Mucosa of descending colon (tissue), 3 donors: ENCODE results near the gene RPSA. TPM values are rescaled to one million over a fixed set of nuclear protein-coding genes. Genes with fewer than 3 reads are reported as not detected.

Experiments
- ATAC-seq: fragments of 200-7000 bp; cut with Tn5 transposase; one replicate; pipeline ENCODE4 v1.9.1; 2020; ENCODE audit warnings: mild to moderate bottlenecking, moderate library complexity
- DNase-seq, 3 donors: peaks; one replicate each; pipeline ENCODE4 v3.0.0-alpha.2; 2020
- H3K36me3 ChIP-seq: fragments of 200-600 bp; one replicate; pipeline ENCODE4 v1.8.0; 2021; ENCODE audit warnings: low read depth, mild to moderate bottlenecking
- H3K4me1 ChIP-seq: fragments of 200-600 bp; one replicate; pipeline ENCODE4 v1.8.0; 2021; ENCODE audit warnings: low read depth, mild to moderate bottlenecking
- H3K4me3 ChIP-seq: fragments of 200-600 bp; one replicate; pipeline ENCODE4 v1.8.0; 2021; ENCODE audit warnings: mild to moderate bottlenecking
- H3K9me3 ChIP-seq: fragments of 200-600 bp; one replicate; pipeline ENCODE4 v1.8.0; 2021; ENCODE audit warnings: mild to moderate bottlenecking
- intact Hi-C, 2 donors: fragments of 100-400 bp; cut with DNase I in 1 of 2; cut with micrococcal nuclease in 1 of 2; formaldehyde crosslinking; loops; one replicate each; pipeline versions ENCODE4 v1.11.0 to v1.11.1; 2022; cut with DNase I, micrococcal nuclease
- total RNA-seq, 3 donors: library from RNA; stranded (reverse); fragmentation: NEBNext Ultra II Directional in 2 of 3; extraction: Animal tissue kit (Norgen Biotek cat#: 25700) in 2 of 3; gene quantifications; one replicate each; pipeline versions ENCODE4 v1.2.1 to v1.2.4, GENCODE V29; 2021 to 2023
- TF ChIP-seq, protein P1 (sequence below): fragments of 200-600 bp; IDR thresholded peaks from one replicate; pipeline ENCODE4 v1.8.0; 2022; ENCODE audit warnings: antibody characterized with exemption, mild to moderate bottlenecking
- donor health status: DM: no; HTN: no; CAD: no; lungs with moderate emphysema.
- donor health status: DM: no; HTN: no; CAD: no.
- donor health status: DM: no; HTN: yes; CAD: no.

The RPSA gene
- total RNA-seq, 3 donors from 2014 or later: 692 to 1,050 (median 908) TPM

DNA sequence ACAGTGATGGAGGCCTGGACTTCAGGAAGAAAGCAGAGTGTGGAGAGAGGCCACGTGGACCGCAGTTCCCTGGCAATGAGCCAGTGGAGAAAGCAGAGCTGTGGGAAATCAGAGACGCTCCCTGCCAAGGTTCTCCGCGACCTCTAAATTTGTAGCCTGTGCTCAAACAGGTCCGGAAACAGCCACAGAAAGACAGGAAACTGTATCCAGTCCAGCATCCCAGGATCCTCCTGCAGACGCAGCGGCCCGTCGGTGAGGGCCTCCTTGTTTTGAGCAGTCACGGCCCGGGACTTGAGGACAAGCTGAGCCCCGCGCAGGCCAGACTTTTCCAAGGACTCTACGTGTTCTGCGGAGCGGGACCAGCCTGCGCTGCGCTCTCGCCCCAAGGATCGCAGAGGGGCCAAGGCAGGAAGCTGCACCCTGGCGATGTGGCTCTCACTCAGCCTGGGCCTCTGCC, 22.3 kb downstream of the RPSA start:
- no peak for ATAC-seq
- DNase-seq: no peak
- no peaks in the 10 kb centered on the region for H3K9me3 ChIP-seq
- no peaks in the 10 kb centered on the region for H3K36me3 ChIP-seq
- TF ChIP-seq, protein P1, sequence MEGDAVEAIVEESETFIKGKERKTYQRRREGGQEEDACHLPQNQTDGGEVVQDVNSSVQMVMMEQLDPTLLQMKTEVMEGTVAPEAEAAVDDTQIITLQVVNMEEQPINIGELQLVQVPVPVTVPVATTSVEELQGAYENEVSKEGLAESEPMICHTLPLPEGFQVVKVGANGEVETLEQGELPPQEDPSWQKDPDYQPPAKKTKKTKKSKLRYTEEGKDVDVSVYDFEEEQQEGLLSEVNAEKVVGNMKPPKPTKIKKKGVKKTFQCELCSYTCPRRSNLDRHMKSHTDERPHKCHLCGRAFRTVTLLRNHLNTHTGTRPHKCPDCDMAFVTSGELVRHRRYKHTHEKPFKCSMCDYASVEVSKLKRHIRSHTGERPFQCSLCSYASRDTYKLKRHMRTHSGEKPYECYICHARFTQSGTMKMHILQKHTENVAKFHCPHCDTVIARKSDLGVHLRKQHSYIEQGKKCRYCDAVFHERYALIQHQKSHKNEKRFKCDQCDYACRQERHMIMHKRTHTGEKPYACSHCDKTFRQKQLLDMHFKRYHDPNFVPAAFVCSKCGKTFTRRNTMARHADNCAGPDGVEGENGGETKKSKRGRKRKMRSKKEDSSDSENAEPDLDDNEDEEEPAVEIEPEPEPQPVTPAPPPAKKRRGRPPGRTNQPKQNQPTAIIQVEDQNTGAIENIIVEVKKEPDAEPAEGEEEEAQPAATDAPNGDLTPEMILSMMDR: no peak
- no peak overlapping the region for H3K4me3 ChIP-seq
- intact Hi-C loops: no loop called here
- H3K4me1 ChIP-seq: no peaks in the 10 kb centered on the region

DNA sequence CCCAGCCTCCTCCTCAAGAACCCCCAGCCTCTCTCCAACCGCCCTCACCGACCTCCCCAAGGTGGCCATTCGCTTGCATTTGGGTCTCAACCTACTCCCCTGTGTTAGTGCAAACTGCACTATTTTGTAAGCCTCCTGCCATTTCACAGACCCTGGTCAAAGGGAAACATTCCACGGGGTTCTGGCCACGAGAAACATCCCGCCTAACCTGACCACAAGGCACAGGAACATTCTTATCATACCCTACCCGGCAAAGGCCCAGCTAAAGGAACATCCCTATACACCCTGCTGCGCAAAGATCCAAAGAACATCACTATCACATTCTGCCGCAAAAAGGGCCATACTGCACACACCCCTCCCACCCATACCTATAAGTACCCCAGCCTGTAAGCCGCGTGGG, 22.9 kb downstream of the RPSA start:
- intact Hi-C loops: no loop called here
- H3K36me3 ChIP-seq: no peaks in the 10 kb centered on the region
- H3K9me3 ChIP-seq: no peaks in the 10 kb centered on the region
- TF ChIP-seq, protein P1: no peak
- DNase-seq (no peak), ATAC-seq (no peak)
- H3K4me3 ChIP-seq: no peak overlapping the region
- no peaks in the 10 kb centered on the region for H3K4me1 ChIP-seq

DNA sequence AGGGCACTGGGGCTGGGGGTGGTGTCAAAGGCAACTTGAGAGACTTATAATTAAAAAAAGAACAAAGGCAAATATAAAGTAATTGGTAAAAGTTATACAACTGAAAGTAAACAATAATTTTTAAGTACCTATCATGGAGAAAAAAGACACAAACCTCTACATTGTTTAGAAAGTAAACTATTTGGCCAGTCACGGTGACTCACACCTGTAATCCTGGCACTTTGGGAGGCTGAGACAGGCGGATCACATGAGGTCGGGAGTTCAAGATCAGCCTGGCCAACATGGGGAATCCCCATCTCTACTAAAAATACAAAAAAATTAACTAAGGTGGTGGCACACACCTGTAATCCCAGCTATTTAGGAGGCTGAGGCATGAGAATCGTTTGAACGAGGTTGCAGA, 25.8 kb downstream of the RPSA start:
- DNase-seq (no peak), ATAC-seq (no peak)
- intact Hi-C loops: no loop called here
- Histone ChIP-seq H3K9me3 (no peaks in the 10 kb centered on the region), H3K4me3 (no peak overlapping the region), H3K36me3 (no peaks in the 10 kb centered on the region), H3K4me1 (no peaks in the 10 kb centered on the region)
- TF ChIP-seq, protein P1: no peak

DNA sequence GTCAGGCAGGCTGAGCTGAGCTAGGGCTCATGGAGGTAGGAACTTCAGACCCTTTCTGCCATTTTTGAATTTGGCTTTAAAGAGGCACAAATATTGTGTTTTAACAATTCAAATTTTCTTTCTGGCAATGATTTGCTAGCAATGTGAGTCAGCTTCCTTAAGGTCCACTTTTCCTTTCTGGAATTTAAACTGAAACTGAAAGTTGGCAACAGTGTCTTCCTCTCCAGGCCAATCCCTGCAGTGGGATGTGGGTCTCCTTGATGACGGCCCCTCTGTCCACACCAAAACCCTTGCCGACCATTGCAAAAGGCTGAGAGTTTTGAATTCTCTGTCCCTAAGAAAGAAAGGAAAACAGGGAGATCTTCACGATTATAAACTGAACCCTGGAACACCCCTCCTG, 27.1 kb downstream of the RPSA start:
- intact Hi-C loops: no loop called here
- TF ChIP-seq, protein P1: no peak
- H3K4me3 ChIP-seq: no peak overlapping the region
- no peaks in the 10 kb centered on the region for H3K36me3 ChIP-seq
- no peak for DNase-seq
- no peaks in the 10 kb centered on the region for H3K9me3 ChIP-seq
- peak; percentile 77 for ATAC-seq
- H3K4me1 ChIP-seq: no peaks in the 10 kb centered on the region

DNA sequence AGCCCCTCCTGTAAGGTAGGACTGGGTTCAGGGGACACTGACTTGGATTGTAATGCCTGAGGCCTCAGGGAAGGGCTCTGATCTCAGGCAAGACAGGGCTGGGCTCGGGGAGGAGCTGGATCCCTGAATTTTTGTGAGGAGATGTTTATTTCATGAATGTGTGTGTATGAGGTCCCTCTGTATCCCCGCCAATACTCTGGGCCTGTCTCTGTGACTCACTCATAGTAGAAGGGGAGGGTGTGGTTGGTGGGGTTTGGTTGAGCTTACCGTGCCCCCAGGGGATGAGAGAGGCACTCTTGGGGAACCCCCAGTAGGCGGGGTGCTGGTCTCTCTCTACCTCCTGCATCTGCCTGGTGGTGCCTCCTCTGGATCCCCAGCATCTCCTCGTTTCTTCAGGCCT, 28.1 kb downstream of the RPSA start:
- ATAC-seq (no peak), DNase-seq (no peak)
- no peaks in the 10 kb centered on the region for H3K4me1 ChIP-seq
- H3K36me3 ChIP-seq: no peaks in the 10 kb centered on the region
- no peak overlapping the region for H3K4me3 ChIP-seq
- TF ChIP-seq, protein P1: no peak
- intact Hi-C loops: no loop called here
- no peaks in the 10 kb centered on the region for H3K9me3 ChIP-seq
